ENCODE results near the gene AQP3.
"Not testable (repeated sequence)": the region's sequence is repeated elsewhere in the genome, so short reads cannot be mapped to it uniquely, and the experiment has no call there.

- TF ChIP-seq CTCF (IDR thresholded peaks at IDR 0.05; ENCODE audit: insufficient read depth, low read length, poor library complexity, severe bottlenecking); EZH2phosphoT487 (conservative IDR thresholded peaks at IDR 0.05; ENCODE audit: low read length): not testable (repeated sequence)
These were observed 48.3 kb downstream of the AQP3 start for GRCh38 chr9:33399047-33399446.
